ENCODE data around the gene CTU2.

DNA sequence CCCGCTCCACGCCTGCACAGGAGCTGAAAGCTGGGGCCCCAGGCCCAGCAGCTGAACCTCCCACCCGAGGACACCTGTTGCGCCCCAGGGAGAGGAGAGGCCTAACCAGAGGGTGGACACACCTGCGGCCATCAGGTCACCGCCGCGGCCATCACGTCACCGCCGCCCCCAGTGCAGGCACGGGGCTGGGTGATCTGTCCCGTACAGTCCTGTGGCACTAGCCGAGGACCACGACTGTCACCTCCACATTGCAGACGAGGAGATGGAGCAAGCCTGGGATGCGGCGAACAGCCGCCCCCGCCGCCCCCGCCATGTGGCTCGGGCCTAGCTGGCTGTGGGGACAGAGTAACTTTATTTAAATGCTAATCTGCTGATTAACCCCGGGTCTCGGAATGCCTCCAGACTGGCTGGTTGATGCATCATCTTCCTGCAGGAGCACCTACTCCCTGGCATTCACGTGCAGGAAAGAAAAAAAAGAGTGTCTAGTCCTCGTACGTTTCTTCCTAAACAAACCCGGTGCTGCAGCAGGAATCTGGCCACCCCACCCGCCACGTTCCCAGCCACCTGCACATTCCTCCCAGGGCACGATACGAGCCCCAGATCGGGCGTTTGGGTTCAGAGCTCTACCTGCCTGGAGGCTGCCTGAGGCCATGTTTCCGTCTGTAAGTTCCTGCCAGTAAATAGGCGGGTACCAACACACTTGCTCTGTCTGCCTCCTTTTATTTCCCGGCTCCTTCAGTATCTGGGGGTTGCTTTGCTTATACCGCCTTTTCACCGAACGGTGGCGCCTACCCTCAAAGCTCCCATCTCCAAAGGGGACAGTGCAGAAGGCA lies 48.8 kb downstream of the CTU2 start:
- TF ChIP-seq, protein P1, sequence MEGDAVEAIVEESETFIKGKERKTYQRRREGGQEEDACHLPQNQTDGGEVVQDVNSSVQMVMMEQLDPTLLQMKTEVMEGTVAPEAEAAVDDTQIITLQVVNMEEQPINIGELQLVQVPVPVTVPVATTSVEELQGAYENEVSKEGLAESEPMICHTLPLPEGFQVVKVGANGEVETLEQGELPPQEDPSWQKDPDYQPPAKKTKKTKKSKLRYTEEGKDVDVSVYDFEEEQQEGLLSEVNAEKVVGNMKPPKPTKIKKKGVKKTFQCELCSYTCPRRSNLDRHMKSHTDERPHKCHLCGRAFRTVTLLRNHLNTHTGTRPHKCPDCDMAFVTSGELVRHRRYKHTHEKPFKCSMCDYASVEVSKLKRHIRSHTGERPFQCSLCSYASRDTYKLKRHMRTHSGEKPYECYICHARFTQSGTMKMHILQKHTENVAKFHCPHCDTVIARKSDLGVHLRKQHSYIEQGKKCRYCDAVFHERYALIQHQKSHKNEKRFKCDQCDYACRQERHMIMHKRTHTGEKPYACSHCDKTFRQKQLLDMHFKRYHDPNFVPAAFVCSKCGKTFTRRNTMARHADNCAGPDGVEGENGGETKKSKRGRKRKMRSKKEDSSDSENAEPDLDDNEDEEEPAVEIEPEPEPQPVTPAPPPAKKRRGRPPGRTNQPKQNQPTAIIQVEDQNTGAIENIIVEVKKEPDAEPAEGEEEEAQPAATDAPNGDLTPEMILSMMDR (IDR thresholded peaks at IDR 0.05), result no peak
- no peak for TF ChIP-seq POLR2AphosphoS5 (IDR thresholded peaks at IDR 0.05)

Data from breast epithelium (tissue), 3 donors.